Liver (tissue), 9 donors: Measurements from ENCODE around the gene LOXL4. TPM values are rescaled to one million over a fixed set of nuclear protein-coding genes. Genes with fewer than 3 reads are reported as not detected.

Experiments used
- DNase-seq: peaks from one replicate; pipeline ENCODE4 v3.0.0-alpha.2; 2017; ENCODE audit warnings: low spot score
- H3K27ac ChIP-seq, 2 donors: one replicate each; pipeline ENCODE4 v1.7.0; 2013; ENCODE audit warnings: inconsistent platforms in 2 of 2, low read length in 2 of 2, control low read depth in 1 of 2, low read depth in 1 of 2, mild to moderate bottlenecking in 1 of 2
- H3K27me3 ChIP-seq, 4 donors: one replicate each; pipeline versions ENCODE4 v1.6.1 to v1.7.0; 2013; ENCODE audit warnings: low read length in 3 of 4, inconsistent platforms in 1 of 4, mild to moderate bottlenecking in 1 of 4, moderate library complexity in 1 of 4; ENCODE audit not compliant: control insufficient read depth in 4 of 4, insufficient read depth in 4 of 4
- H3K36me3 ChIP-seq, 4 donors: one replicate each; pipeline versions ENCODE4 v1.6.1 to v1.7.0; 2013; ENCODE audit warnings: low read length in 3 of 4, mild to moderate bottlenecking in 3 of 4, low read depth in 1 of 4, moderate library complexity in 1 of 4; ENCODE audit not compliant: control insufficient read depth in 4 of 4, insufficient read depth in 3 of 4
- H3K4me1 ChIP-seq, 4 donors: one replicate each; pipeline versions ENCODE4 v1.6.1 to v1.7.0; 2013; ENCODE audit warnings: low read length in 3 of 4, mild to moderate bottlenecking in 3 of 4, moderate library complexity in 1 of 4; ENCODE audit not compliant: control insufficient read depth in 4 of 4, insufficient read depth in 4 of 4
- H3K4me3 ChIP-seq, 3 donors: one replicate each; pipeline versions ENCODE4 v1.6.1 to v1.7.0; 2013; ENCODE audit warnings: low read length in 3 of 3, control low read depth in 1 of 3, low read depth in 1 of 3, mild to moderate bottlenecking in 1 of 3
- H3K9ac ChIP-seq, 2 donors: one replicate each; pipeline ENCODE4 v1.7.0; 2013; ENCODE audit warnings: low read length in 2 of 2, mild to moderate bottlenecking in 2 of 2, moderate library complexity in 2 of 2, control low read depth in 1 of 2, low read depth in 1 of 2
- H3K9me3 ChIP-seq, 4 donors: one replicate each; pipeline versions ENCODE4 v1.6.1 to v1.7.0; 2013; ENCODE audit warnings: low read length in 3 of 4; ENCODE audit not compliant: control insufficient read depth in 4 of 4
- ATF3 ChIP-seq: IDR thresholded peaks from 2 replicates; pipeline ENCODE4 v1.6.1; 2016; ENCODE audit warnings: antibody characterized with exemption
- CTCF ChIP-seq: fragments of 150-350 bp; IDR thresholded peaks from 2 replicates; pipeline ENCODE4 v1.5.1; 2017; ENCODE audit warnings: improper control_type of control experiment, low read depth, low read length; ENCODE audit not compliant: missing input control
- EGR1 ChIP-seq, 2 donors: IDR thresholded peaks; 2 replicates each; pipeline ENCODE4 v1.6.1; 2016 to 2018; ENCODE audit warnings: antibody characterized with exemption in 2 of 2, low read depth in 2 of 2
- FOXA1 ChIP-seq: IDR thresholded peaks from 2 replicates; pipeline ENCODE4 v1.6.1; 2016; ENCODE audit warnings: antibody characterized with exemption
- FOXA2 ChIP-seq: IDR thresholded peaks from 2 replicates; pipeline ENCODE4 v1.6.1; 2016; ENCODE audit warnings: antibody characterized with exemption
- GABPA ChIP-seq, 2 donors: IDR thresholded peaks in 1 of 2; conservative IDR thresholded peaks in 1 of 2; 2 replicates each; pipeline ENCODE4 v1.6.1; 2016; ENCODE audit warnings: antibody characterized with exemption in 2 of 2, mild to moderate bottlenecking in 1 of 2, moderate library complexity in 1 of 2
- HNF4A ChIP-seq, 2 donors: conservative IDR thresholded peaks; 2 replicates each; pipeline ENCODE4 v1.6.1; 2016; ENCODE audit warnings: antibody characterized with exemption in 2 of 2, mild to moderate bottlenecking in 2 of 2
- HNF4G ChIP-seq: IDR thresholded peaks from 2 replicates; pipeline ENCODE4 v1.6.1; 2016; ENCODE audit warnings: antibody characterized with exemption
- JUND ChIP-seq, 2 donors: IDR thresholded peaks; 2 replicates each; pipeline ENCODE4 v1.6.1; 2016; ENCODE audit warnings: antibody characterized with exemption in 2 of 2
- MAX ChIP-seq: IDR thresholded peaks from 2 replicates; pipeline ENCODE4 v1.6.1; 2016; ENCODE audit warnings: antibody characterized with exemption
- NR2F2 ChIP-seq: IDR thresholded peaks from 2 replicates; pipeline ENCODE4 v1.6.1; 2016; ENCODE audit warnings: antibody characterized with exemption
- RAD21 ChIP-seq, 2 donors: IDR thresholded peaks; 2 replicates each; pipeline ENCODE4 v1.6.1; 2016; ENCODE audit warnings: antibody characterized with exemption in 2 of 2, mild to moderate bottlenecking in 2 of 2
- REST ChIP-seq: IDR thresholded peaks from 2 replicates; pipeline ENCODE4 v1.6.1; 2016; ENCODE audit warnings: antibody characterized with exemption, mild to moderate bottlenecking
- RXRA ChIP-seq, 2 donors: IDR thresholded peaks; 2 replicates each; pipeline ENCODE4 v1.6.1; 2017 to 2018; ENCODE audit warnings: antibody characterized with exemption in 2 of 2, mild to moderate bottlenecking in 1 of 2
- SP1 ChIP-seq: IDR thresholded peaks from 2 replicates; pipeline ENCODE4 v1.6.1; 2018; ENCODE audit warnings: antibody characterized with exemption, mild to moderate bottlenecking
- TAF1 ChIP-seq: conservative IDR thresholded peaks from 2 replicates; pipeline ENCODE4 v1.6.1; 2016; ENCODE audit warnings: antibody characterized with exemption, mild to moderate bottlenecking
- YY1 ChIP-seq: IDR thresholded peaks from 2 replicates; pipeline ENCODE4 v1.6.1; 2016; ENCODE audit warnings: antibody characterized with exemption, mild to moderate bottlenecking
- ZBTB33 ChIP-seq: IDR thresholded peaks from 2 replicates; pipeline ENCODE4 v1.6.1; 2016; ENCODE audit warnings: antibody characterized with exemption
- WGBS: extraction: QIAGEN DNeasy Blood & Tissue Kit; methylation state at CpG from one replicate; pipeline ENCODE4 v1.1.7; 2013; 5-methylcytosine and 5-hydroxymethylcytosine counted together
- polyA plus RNA-seq, 2 donors: library from polyadenylated mRNA; stranded (reverse) in 1 of 2; unstranded in 1 of 2; fragments of 200-250 nt in 1 of 2; fragments of >200 nt in 1 of 2; fragmentation: Nextera tagmentation in 1 of 2; extraction: Ambion mirVana in 1 of 2; gene quantifications; one replicate each; pipeline versions ENCODE4 v1.2.1 to v1.2.3, GENCODE V29; 2013 to 2015
- total RNA-seq, 2 donors: library from RNA; depleted of rRNA; stranded (reverse); fragments of >200 nt; gene quantifications; one replicate each; pipeline ENCODE4 v1.2.3, GENCODE V29; 2014
- donor health status: healthy.
- donor health status: healthy.
- donor health status: healthy.
- donor health status: healthy.
- donor health status: healthy.

The LOXL4 gene
- total and polyA plus RNA-seq, 4 donors, result 0.38 to 18.5 (median 1.0) TPM

- no peaks in the 10 kb centered on the region for H3K9me3 ChIP-seq
- H3K27me3 ChIP-seq, result peaks cover 0 to under 1% (median 0%) of the 10 kb centered on the region in 4 donors
- peaks cover 0 to 15% (median 3%) of the 10 kb centered on the region in 4 donors for H3K4me1 ChIP-seq
- TF ChIP-seq MAX, result no peak
- WGBS, result 77% methylated on average over 8 of the region's 8 CpGs
- no peak overlapping the region for H3K4me3 ChIP-seq
- H3K9ac ChIP-seq, result no peak overlapping the region
- no peaks in the 10 kb centered on the region for H3K36me3 ChIP-seq
- no peak overlapping the region for H3K27ac ChIP-seq
- no peak for DNase-seq
Observed at GRCh38 chr10:98272245-98272644, 4.3 kb upstream of the LOXL4 start.

GRCh38 chr10:98270786-98271185, 2.8 kb upstream of the LOXL4 start:
- no peaks in the 10 kb centered on the region for H3K9me3 ChIP-seq
- H3K9ac ChIP-seq, result no peak overlapping the region
- no peaks in the 10 kb centered on the region for H3K36me3 ChIP-seq
- no peak for TF ChIP-seq GABPA (IDR thresholded peaks at IDR 0.05 in 1 of 2, conservative IDR thresholded peaks at IDR 0.05 in 1 of 2)
- no peak for TF ChIP-seq SP1
- TF ChIP-seq NR2F2, result no peak
- no peak for TF ChIP-seq FOXA2
- no peak for TF ChIP-seq RXRA (IDR thresholded peaks at IDR 0.05)
- TF ChIP-seq EGR1 (IDR thresholded peaks at IDR 0.05; ENCODE audit: low read depth in 2 of 2), result no peak
- no peak for TF ChIP-seq HNF4G
- TF ChIP-seq FOXA1, result no peak
- TF ChIP-seq TAF1, result no peak
- no peak for TF ChIP-seq ATF3
- no peak for TF ChIP-seq REST
- TF ChIP-seq ZBTB33, result no peak
- no peak for TF ChIP-seq MAX
- no peak for TF ChIP-seq JUND (IDR thresholded peaks at IDR 0.05)
- no peak for TF ChIP-seq RAD21 (IDR thresholded peaks at IDR 0.05)
- no peak for TF ChIP-seq CTCF
- TF ChIP-seq YY1, result no peak
- TF ChIP-seq HNF4A (conservative IDR thresholded peaks at IDR 0.05), result no peak
- 81% methylated on average over 2 of the region's 2 CpGs for WGBS
- no peak overlapping the region for H3K4me3 ChIP-seq
- no peak for DNase-seq
- H3K4me1 ChIP-seq, result peaks cover 0 to 15% (median 3%) of the 10 kb centered on the region in 4 donors
- H3K27me3 ChIP-seq, result peaks cover 0 to 3% (median 0%) of the 10 kb centered on the region in 4 donors
- H3K27ac ChIP-seq, result no peak overlapping the region
